ENCODE measurements around the gene TSC22D2.
"Not testable (repeated sequence)": the region's sequence is repeated elsewhere in the genome, so short reads cannot be mapped to it uniquely, and the experiment has no call there.

The TSC22D2 gene

GRCh38 chr3:150447631-150448465, 39.8 kb downstream of the TSC22D2 start:
- DNase-seq (ENCODE audit: low spot score) = no peak

GRCh38 chr3:150449169-150449721, 41.1 kb downstream of the TSC22D2 start:
- no peak for DNase-seq (ENCODE audit: low spot score)

DNA sequence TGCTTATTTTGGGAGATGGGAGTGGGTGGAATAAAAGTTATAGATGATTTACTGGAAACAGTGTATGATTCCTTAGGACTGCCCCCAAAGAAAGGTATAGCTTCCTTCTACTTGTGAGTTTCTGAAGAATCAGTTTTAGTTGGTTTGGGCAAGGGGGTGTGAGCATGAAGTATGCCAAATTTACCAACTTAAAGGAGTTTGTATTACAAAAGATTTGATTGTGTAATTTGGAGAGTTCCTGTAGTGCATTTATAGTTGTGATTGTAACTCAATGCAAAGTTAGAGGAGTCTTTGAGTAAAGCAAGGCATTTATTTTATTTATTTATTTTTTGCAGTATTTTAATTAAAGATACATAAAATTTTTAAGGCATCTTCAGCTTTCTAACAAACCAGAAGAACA, 42.8 kb downstream of the TSC22D2 start:
- no peak for DNase-seq (ENCODE audit: low spot score)

- DNase-seq (ENCODE audit: low spot score) = no peak
Measured at GRCh38 chr3:150451329-150452048, 43.4 kb downstream of the TSC22D2 start.

GRCh38 chr3:150453353-150453752, 45.3 kb downstream of the TSC22D2 start:
- DNase-seq (ENCODE audit: low spot score) = no peak

DNA sequence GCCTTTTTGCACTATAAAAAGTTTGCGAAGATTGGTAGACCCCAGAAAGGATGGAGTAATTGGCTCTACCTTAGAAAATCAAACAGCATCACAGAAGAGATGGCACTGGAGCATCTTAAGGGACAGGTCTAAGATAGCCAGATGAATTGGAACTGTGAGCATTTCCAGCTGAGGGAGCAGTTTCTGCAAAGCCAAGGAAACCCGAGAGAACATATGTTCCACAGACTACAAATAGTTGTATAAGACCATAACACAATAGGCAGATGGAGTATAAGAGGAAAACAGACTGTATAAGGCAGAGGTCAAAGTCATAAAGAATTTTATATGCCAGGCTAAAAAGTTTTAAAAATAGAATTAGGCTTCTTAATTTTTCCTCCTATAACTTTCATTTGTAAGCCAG, 46.0 kb downstream of the TSC22D2 start:
- no peak for DNase-seq (ENCODE audit: low spot score)

GRCh38 chr3:150454622-150455021, 46.5 kb downstream of the TSC22D2 start:
- DNase-seq (ENCODE audit: low spot score) = no peak

DNA sequence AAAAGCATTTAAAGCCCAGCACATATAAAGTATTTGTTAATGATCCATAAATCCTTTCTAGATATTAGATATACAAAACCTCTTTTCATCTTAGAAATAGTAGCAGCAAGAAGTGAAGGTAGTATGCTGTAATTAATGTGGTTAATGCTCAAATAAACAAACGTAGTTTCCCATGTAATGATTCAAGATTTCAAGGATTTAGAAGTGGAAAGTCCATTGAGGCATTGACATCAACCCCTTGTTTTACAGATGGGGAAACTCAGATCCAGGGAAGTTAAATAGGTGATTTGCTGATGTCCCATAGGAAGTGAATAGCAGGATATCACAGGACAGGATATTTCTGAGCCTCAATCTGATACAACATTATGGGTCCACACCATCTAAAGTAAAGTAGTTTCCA, 47.2 kb downstream of the TSC22D2 start:
- no peak for DNase-seq (ENCODE audit: low spot score)

- DNase-seq (ENCODE audit: low spot score) = no peak
Measured at GRCh38 chr3:150458001-150458400, 49.9 kb downstream of the TSC22D2 start.

DNA sequence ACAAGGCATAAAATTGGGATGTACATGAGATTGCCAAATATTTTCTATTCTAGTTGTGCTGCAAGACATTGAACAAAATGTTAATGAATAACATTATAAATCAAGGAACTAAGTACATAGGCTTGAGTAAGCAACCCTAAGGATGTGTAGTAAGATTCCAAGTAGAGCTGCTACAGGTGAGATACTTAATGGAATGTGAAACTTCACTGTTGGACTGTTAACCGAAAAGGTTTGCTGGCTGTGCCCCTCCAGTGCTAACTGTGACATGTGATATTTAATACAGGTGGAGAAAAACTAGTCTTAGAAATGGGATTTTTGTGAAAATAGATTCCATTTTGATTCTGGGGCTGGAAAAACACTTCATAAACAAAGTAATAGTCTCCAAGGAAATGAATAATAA, 52.4 kb downstream of the TSC22D2 start:
- DNase-seq (ENCODE audit: low spot score) = no peak

- DNase-seq (ENCODE audit: low spot score) = no peak
Measured at GRCh38 chr3:150461399-150461798, 53.3 kb downstream of the TSC22D2 start.

GRCh38 chr3:150462108-150462507, 54.0 kb downstream of the TSC22D2 start:
- DNase-seq (ENCODE audit: low spot score) = no peak

DNA sequence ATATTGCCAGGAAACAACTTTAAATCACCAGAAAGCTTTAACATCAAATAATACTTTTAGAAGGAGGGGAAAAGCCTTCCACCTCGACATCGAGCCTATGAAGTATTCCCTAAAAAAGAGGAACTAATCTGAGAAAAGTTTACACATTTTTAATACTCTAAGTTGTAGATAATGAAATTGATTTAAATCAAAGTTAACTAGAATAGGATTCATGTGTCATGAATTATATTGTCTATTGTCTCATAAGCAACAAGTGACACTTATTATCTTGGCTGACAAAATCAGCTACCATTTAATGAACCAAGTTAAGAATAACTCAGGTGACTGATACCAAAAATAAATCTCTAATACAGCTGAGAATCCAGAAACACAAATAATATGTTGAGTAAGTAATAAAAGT, 56.6 kb downstream of the TSC22D2 start:
- DNase-seq (ENCODE audit: low spot score) = no peak

DNA sequence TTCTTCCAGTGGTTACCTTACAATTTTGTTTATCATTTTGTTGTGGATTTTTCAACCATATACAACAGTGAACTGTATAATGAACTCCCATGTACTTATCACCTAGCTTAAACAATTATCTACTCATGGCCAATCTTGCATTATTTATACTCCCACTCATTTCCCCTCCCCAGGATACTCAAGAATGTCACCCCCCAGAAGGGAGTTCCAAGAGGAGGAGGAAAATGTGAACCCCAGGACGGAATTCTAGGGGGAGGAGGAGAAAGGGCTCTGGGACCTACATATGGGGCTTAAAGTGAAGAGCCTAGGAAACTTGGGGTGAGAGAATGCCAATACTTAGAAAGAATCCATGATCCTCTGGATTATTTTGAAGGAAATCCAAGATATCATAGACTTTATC, 59.3 kb downstream of the TSC22D2 start:
- DNase-seq (ENCODE audit: low spot score) = no peak

DNA sequence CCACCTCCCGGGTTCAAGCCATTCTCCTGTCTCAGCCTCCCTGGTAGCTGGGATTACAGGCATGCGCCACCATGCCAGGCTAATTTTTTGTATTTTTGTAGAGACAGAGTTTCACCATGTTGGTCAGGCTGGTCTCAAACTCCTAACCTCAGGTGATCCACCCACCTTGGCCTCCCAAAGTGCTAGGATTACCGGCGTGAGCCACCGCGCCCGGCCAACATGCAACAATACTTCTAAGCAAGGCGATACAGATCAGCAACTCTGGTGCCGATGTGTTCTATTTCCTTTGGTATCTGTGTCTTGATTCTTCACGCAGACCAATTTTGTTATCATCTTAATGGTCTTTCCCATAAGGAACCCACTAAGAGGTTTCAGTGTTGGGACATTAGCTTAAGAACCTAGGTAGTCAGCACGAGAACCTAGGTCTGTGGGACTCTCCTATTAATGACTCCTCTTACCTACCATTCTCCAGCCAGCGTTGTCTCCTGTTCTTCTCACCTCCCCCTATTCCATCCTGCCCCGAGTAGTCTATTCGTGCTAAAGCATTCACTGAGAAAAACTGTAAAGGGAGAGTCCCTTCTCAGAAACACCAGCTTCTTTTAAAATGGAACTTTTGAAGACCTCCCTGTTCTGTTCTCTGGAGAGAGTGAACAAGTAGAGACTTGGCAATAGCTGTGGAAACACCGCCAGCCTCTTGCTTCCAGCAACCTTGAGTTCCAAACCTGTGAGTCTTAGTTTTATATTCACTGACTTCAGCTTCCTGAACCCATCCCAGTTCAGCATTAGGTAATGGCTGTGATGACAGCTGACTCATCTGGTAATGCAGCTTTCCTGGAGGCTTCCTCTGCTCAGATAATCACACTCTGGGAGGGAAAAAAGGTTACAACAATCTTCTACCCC, 61.2 kb downstream of the TSC22D2 start:
- DNase-seq (ENCODE audit: low spot score) = peak; percentile 46

GRCh38 chr3:150469931-150470740, 62.0 kb downstream of the TSC22D2 start:
- DNase-seq (ENCODE audit: low spot score) = no peak

- no peak for DNase-seq (ENCODE audit: low spot score)
Measured at GRCh38 chr3:150472421-150472820, 64.3 kb downstream of the TSC22D2 start.

DNA sequence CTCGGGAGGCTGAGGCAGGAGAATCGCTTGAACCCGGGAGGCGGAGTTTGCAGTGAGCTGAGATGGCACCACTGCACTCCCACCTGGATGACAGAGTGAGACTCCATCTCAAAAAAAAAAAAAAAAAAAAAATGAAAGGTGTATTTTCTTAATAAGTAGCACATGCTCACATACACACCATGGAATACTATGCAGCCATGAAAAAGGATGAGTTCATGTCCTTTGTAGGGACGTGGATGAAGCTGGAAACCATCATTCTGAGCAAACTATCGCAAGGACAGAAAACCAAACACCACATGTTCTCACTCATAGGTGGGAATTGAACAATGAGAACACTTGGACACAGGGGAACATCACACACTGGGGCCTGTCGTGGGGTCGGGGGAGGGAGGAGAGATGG, 65.1 kb downstream of the TSC22D2 start:
- not testable (repeated sequence) for DNase-seq (ENCODE audit: low spot score)

DNA sequence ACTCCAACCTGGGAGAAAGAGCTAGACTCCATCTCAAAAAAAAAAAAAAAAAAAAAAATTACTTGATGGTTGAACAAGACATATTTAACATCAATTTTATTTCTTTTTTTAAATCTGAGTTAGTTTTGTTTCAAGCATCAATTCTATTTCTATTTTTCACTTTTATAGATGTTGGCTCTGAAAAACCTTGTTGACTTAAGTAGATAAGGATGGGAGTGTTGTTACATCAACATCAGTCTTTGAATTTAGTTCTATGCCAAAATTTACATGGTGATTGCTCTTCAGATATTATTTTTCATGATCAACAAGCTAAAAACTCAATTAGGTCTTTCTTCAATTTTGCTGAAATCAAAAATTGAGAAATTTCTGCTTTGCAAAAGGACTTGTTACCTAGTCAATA, 71.3 kb downstream of the TSC22D2 start:
- no peak for DNase-seq (ENCODE audit: low spot score)

DNA sequence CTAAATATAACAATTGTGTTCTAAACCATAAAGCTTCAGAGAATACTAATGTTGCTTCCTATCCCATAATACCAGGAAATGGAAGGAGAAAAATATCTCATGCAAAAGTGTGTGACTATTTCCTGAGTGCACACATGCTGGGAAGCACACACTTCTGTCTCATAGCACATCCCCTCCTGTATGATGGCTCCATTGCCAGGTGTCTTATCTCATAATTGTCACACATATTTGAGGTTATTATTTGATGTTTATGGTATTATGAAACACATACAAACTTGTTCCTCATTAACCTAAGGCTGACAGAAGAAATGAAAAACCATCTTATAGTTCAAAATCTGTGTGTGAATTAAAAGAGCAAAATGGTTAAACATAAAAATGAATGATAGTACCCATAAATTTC, 72.8 kb downstream of the TSC22D2 start:
- DNase-seq (ENCODE audit: low spot score) = no peak

DNA sequence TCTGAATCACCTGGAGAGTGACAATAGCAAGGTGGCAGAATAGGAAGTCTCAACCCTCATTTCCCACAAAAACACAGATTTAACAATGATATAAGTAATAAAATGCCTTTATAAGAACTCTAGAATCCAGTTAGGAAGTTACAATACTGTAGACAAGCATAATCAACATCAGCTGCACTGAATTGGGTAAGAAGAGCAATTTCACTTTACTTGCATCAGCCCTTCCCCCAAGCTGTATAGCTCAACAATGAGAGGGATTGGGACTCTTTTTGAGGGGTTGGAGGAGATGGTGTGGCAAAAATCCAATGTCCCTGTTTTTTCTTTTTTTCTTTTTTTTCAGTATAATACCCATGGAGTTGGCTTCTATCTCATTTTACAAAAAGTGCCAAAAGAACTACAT, 75.1 kb downstream of the TSC22D2 start:
- no peak for DNase-seq (ENCODE audit: low spot score)

Data from putamen (tissue), 1 donor.